ENCODE results near the gene PABPN1L. TPM values are rescaled to one million over a fixed set of nuclear protein-coding genes. Genes with fewer than 3 reads are reported as not detected.

PABPN1L gene
- total RNA-seq, 1 experiment from 2014 or later, result 0.57 TPM

DNA sequence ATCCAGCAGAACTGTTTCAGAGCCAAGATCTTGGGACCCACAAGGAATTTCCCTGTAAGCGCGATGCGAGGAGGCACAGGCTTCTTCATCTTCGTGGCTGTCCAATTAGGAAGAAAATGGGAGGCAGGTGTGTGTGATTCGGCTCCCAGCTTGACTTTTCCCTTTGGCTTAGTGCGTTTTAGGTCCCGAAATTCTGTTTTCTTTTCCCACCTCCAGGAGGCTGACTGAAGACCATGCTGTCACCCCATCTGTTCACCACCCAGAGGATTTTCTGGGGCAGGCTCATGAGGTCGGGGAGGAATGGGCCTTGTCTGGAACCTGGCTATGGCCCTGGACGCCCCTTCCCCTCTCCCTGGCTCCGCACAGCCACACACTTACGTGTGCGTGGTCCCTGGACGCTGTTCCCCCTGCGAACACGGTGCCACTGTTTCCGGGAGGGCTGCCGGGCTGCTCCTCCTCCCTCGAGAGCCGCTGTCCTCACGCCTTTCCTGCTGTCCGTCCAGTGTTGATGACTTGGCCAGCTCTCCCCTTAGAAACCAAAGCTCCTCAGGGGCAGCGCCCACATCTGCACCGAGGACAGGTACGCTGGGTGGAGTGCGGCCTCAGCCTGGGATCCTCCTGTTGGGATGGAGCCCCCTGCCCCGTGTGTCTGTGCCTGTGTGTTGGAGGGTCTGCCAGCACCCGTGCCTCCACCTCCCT, 2.7 kb upstream of the PABPN1L start:
- Histone ChIP-seq H2AFZ (ENCODE audit: low read depth, low read length, poor library complexity, severe bottlenecking) (no peak overlapping the region), H3K36me3 (ENCODE audit: control insufficient read depth in 1 of 2, insufficient read depth in 2 of 2, low read length in 2 of 2) (no peaks in the 10 kb centered on the region), H3K9me3 (ENCODE audit: control insufficient read depth in 1 of 2, insufficient read depth in 1 of 2, low read depth in 1 of 2, low read length in 2 of 2) (no peaks in the 10 kb centered on the region), H3K9ac (ENCODE audit: low read length) (no peak overlapping the region), H3K4me1 (ENCODE audit: control insufficient read depth in 1 of 2, insufficient read depth in 2 of 2, low read length in 2 of 2) (no peaks in the 10 kb centered on the region), H3K27ac (ENCODE audit: low read depth, low read length) (no peak overlapping the region), H3K4me2 (ENCODE audit: low read length) (no peak overlapping the region), H3K79me2 (ENCODE audit: insufficient read depth, low read length) (no peaks in the 10 kb centered on the region), H3K4me3 (replicated peaks in 1 of 2; ENCODE audit: low read depth in 1 of 2, low read length in 2 of 2) (no peak overlapping the region), H3K27me3 (ENCODE audit: insufficient read depth, low read length) (no peaks in the 10 kb centered on the region), H3K9me2 (ENCODE audit: insufficient read depth) (no peaks in the 10 kb centered on the region), H4K20me1 (ENCODE audit: insufficient read depth) (no peaks in the 10 kb centered on the region)
- POLR2A ChIA-PET, result no interaction called here
- ATAC-seq, result no peak
- BruUV-seq (replicated peaks), result no TSS peak
- RAD21 ChIA-PET (ENCODE audit: low non-redundant PET in 1 of 2, low total read pairs in 2 of 2, uncharacterized antibody in 2 of 2, unreplicated experiment in 2 of 2), result no interaction called here
- DNase-seq (ENCODE audit: low read depth, low spot score), result no peak
- intact Hi-C loops (cut with micrococcal nuclease), result no loop called here
- TF ChIP-seq YY1 (IDR thresholded peaks at IDR 0.05; ENCODE audit: extremely low read depth, insufficient replicate concordance, low read depth, low read length) (no peak), SIN3A (IDR thresholded peaks at IDR 0.05; ENCODE audit: low read depth) (no peak), SRF (IDR thresholded peaks at IDR 0.05; ENCODE audit: low read depth) (no peak)
- CTCF ChIA-PET, result no interaction called here

DNA sequence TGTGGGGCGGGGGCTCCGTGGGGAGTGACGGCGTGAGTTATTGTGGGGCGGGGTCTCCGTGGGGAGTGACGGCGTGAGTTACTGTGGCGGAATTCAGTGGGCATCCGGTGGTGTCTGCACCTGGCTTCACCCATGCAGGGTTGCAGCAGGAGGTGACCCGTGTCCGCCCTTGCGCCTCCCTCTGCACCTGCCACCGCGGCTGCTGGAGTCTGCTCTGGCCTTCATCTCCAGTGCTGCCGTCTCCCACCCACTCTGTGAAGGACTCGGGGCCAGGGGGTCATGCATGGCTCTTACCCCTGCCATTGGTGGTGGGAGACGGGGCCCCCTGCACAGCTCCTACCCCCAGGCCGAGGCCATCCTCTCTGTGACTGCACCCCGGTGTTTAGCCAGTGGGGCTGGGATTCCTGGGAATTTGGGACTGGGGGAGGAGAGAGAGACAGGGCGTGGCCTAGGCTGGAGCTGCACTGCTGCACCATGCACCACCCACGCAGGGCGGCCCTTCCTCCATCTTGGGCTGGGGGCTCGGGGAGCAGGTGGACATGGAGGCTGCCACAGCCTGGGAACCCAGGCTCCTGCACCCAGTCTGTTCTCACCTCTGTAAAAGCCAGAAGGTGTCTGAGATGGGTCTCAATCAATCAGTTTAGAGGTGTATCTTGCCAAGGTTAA, 1.3 kb upstream of the PABPN1L start:
- no peak for ATAC-seq
- no TSS peak for BruUV-seq (replicated peaks)
- no peaks in the 10 kb centered on the region for H3K27me3 ChIP-seq (ENCODE audit: insufficient read depth, low read length)
- H3K4me2 ChIP-seq (ENCODE audit: low read length), result no peak overlapping the region
- ChIA-PET POLR2A (no interaction called here), CTCF (no interaction called here), RAD21 (ENCODE audit: low non-redundant PET in 1 of 2, low total read pairs in 2 of 2, uncharacterized antibody in 2 of 2, unreplicated experiment in 2 of 2) (no interaction called here)
- H2AFZ ChIP-seq (ENCODE audit: low read depth, low read length, poor library complexity, severe bottlenecking), result no peak overlapping the region
- DNase-seq (ENCODE audit: low read depth, low spot score), result no peak
- no peaks in the 10 kb centered on the region for H4K20me1 ChIP-seq (ENCODE audit: insufficient read depth)
- no peaks in the 10 kb centered on the region for H3K36me3 ChIP-seq (ENCODE audit: control insufficient read depth in 1 of 2, insufficient read depth in 2 of 2, low read length in 2 of 2)
- intact Hi-C loops (cut with micrococcal nuclease), result no loop called here
- no peaks in the 10 kb centered on the region for H3K9me2 ChIP-seq (ENCODE audit: insufficient read depth)
- no peak overlapping the region for H3K4me3 ChIP-seq (replicated peaks in 1 of 2; ENCODE audit: low read depth in 1 of 2, low read length in 2 of 2)
- H3K79me2 ChIP-seq (ENCODE audit: insufficient read depth, low read length), result no peaks in the 10 kb centered on the region
- no peaks in the 10 kb centered on the region for H3K4me1 ChIP-seq (ENCODE audit: control insufficient read depth in 1 of 2, insufficient read depth in 2 of 2, low read length in 2 of 2)
- H3K9ac ChIP-seq (ENCODE audit: low read length), result no peak overlapping the region
- H3K9me3 ChIP-seq (ENCODE audit: control insufficient read depth in 1 of 2, insufficient read depth in 1 of 2, low read depth in 1 of 2, low read length in 2 of 2), result no peaks in the 10 kb centered on the region
- no peak overlapping the region for H3K27ac ChIP-seq (ENCODE audit: low read depth, low read length)
- TF ChIP-seq POLR2AphosphoS5 (IDR thresholded peaks at IDR 0.05; ENCODE audit: low read depth, low read length) (no peak), ZFX (IDR thresholded peaks at IDR 0.05) (no peak), CBX3 (IDR thresholded peaks at IDR 0.05; ENCODE audit: low read depth) (no peak), TCF7L2 (IDR thresholded peaks at IDR 0.05; ENCODE audit: borderline replicate concordance, extremely low read depth, insufficient read depth, insufficient read length) (no peak), JUND (IDR thresholded peaks at IDR 0.05) (no peak), POLR2A (IDR thresholded peaks at IDR 0.05; ENCODE audit: borderline replicate concordance, extremely low read depth, insufficient read depth, insufficient read length) (no peak), SRF (IDR thresholded peaks at IDR 0.05; ENCODE audit: low read depth) (no peak), YY1 (IDR thresholded peaks at IDR 0.05; ENCODE audit: extremely low read depth, insufficient replicate concordance, low read depth, low read length) (no peak), ELF1 (IDR thresholded peaks at IDR 0.05; ENCODE audit: borderline replicate concordance, low read depth) (no peak)
- TF ChIP-seq, protein P1, sequence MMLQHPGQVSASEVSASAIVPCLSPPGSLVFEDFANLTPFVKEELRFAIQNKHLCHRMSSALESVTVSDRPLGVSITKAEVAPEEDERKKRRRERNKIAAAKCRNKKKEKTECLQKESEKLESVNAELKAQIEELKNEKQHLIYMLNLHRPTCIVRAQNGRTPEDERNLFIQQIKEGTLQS (IDR thresholded peaks at IDR 0.05), result no peak

Data from HCT116 (cell line).